ENCODE data around the gene MFNG. TPM values are rescaled to one million over a fixed set of nuclear protein-coding genes. Genes with fewer than 3 reads are reported as not detected.

Gene MFNG
- total and polyA plus RNA-seq, 3 donors from 2014 or later: 7.5 to 8.2 (median 8.1) TPM

DNA sequence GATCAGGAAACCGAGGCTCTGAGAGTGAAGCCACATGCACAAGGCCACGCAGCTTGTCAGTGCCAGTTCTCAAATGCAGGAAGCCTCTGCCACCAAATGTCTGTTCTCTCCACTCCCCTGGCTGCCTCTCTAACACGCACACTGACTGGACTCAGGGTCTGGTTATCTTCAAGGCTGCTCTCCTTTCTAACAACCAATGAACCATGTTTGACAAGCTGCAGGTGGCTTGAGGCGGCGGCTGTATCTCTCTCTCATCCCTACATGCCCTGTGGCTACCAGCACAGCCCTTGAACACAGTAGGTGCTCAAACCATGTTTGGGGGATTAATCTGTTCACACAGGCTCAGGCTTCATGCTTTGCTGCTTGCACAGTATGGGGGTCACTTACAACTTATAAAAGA, 23.7 kb downstream of the MFNG start:
- H3K4me3 ChIP-seq: no peak overlapping the region
- intact Hi-C loops (cut with DNase I; ENCODE audit: low total_unique reads): no loop called here
- no peak overlapping the region for H3K27ac ChIP-seq
- H3K36me3 ChIP-seq (ENCODE audit: low read depth, missing control alignments): no peaks in the 10 kb centered on the region
- H3K9me3 ChIP-seq: no peaks in the 10 kb centered on the region
- H3K4me1 ChIP-seq: no peaks in the 10 kb centered on the region
- no peak for DNase-seq
- TF ChIP-seq, protein P1, sequence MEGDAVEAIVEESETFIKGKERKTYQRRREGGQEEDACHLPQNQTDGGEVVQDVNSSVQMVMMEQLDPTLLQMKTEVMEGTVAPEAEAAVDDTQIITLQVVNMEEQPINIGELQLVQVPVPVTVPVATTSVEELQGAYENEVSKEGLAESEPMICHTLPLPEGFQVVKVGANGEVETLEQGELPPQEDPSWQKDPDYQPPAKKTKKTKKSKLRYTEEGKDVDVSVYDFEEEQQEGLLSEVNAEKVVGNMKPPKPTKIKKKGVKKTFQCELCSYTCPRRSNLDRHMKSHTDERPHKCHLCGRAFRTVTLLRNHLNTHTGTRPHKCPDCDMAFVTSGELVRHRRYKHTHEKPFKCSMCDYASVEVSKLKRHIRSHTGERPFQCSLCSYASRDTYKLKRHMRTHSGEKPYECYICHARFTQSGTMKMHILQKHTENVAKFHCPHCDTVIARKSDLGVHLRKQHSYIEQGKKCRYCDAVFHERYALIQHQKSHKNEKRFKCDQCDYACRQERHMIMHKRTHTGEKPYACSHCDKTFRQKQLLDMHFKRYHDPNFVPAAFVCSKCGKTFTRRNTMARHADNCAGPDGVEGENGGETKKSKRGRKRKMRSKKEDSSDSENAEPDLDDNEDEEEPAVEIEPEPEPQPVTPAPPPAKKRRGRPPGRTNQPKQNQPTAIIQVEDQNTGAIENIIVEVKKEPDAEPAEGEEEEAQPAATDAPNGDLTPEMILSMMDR (IDR thresholded peaks at IDR 0.05): no peak
- TF ChIP-seq POLR2A (IDR thresholded peaks at IDR 0.05): no peak
- 59 to 78% methylated on average over 5 of the region's 5 CpGs for WGBS, 2 donors
- no peaks in the 10 kb centered on the region for H3K27me3 ChIP-seq

DNA sequence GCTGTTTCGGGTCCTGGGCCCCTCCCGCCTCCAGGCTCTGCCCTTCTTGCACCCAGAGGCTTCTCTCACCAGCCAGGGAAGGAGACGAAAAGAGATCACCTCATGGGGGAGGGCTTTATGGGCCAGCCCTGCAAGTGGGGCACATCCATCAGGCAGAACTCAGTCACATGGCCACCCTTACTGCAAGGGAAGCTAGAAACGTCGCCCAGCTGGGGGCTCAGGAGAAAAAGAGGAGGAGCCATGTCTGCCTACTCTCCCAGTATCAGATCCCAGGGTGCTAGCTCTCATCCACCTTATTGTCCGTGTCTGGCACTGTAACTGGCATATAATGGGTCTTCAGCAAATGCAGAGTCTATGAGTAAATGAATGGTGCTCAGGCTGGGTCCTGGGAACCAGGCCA, 24.2 kb downstream of the MFNG start:
- DNase-seq: no peak
- Histone ChIP-seq H3K27me3 (no peaks in the 10 kb centered on the region), H3K4me1 (no peaks in the 10 kb centered on the region), H3K9me3 (no peaks in the 10 kb centered on the region), H3K27ac (no peak overlapping the region), H3K4me3 (no peak overlapping the region), H3K36me3 (ENCODE audit: low read depth, missing control alignments) (no peaks in the 10 kb centered on the region)
- intact Hi-C loops (cut with DNase I; ENCODE audit: low total_unique reads): no loop called here
- no peak for TF ChIP-seq POLR2A (IDR thresholded peaks at IDR 0.05)
- TF ChIP-seq, protein P1 (IDR thresholded peaks at IDR 0.05): no peak
- WGBS, 2 donors: 67 to 68% methylated on average over 6 of the region's 6 CpGs

DNA sequence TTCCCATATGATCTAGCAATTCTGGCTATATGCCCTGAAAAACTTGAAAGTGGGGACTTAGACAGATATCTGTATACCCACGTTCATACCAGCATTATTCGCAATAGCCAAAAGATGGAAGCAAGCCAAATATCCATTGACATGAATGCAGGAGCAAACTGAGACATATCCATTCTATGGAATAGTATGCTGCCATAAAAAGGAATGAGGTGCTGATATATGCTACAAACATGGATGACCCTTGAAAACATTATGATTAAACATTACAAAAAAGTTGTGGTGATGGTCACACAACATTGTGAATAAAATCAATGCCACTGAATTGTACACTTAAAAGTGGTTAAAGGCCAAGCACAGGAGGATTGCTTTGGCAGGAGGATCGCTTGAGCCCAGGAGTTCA, 25.5 kb downstream of the MFNG start:
- WGBS, 2 donors: 87% methylated on average over 3 of the region's 3 CpGs
- intact Hi-C loops (cut with DNase I; ENCODE audit: low total_unique reads): no loop called here

DNA sequence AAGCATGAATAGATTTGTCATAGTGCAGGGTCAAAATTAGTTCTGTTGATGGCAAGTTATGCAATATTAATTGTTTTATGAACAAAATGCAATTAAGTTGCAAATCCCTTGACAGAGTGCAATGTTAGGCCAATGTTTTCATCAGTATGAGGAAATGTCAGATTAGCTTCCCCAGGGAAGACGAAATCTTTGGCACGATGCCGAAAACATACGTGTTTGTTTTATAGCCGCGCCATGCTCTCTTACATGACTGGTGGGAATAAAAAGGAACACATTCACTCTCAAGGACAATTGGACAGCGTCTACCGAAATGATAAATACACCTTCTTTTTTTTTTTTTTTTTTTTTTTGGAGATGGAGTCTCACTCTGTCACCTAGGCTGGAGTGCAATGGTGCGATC, 27.0 kb downstream of the MFNG start:
- H3K9me3 ChIP-seq: no peaks in the 10 kb centered on the region
- DNase-seq: no peak
- intact Hi-C loops (cut with DNase I; ENCODE audit: low total_unique reads): no loop called here
- no peaks in the 10 kb centered on the region for H3K27me3 ChIP-seq
- no peaks in the 10 kb centered on the region for H3K4me1 ChIP-seq
- no peak overlapping the region for H3K4me3 ChIP-seq
- 64 to 65% methylated on average over 9 of the region's 9 CpGs for WGBS, 2 donors
- no peaks in the 10 kb centered on the region for H3K36me3 ChIP-seq (ENCODE audit: low read depth, missing control alignments)
- no peak for TF ChIP-seq POLR2A (IDR thresholded peaks at IDR 0.05)
- TF ChIP-seq, protein P1 (IDR thresholded peaks at IDR 0.05): no peak
- H3K27ac ChIP-seq: no peak overlapping the region

More for the DNA sequence above, 25.5 kb downstream of the MFNG start:
- Histone ChIP-seq H3K9me3 (no peaks in the 10 kb centered on the region), H3K27ac (no peak overlapping the region), H3K27me3 (no peaks in the 10 kb centered on the region), H3K36me3 (ENCODE audit: low read depth, missing control alignments) (no peaks in the 10 kb centered on the region), H3K4me1 (no peaks in the 10 kb centered on the region), H3K4me3 (no peak overlapping the region)
- TF ChIP-seq POLR2A (IDR thresholded peaks at IDR 0.05): no peak
- TF ChIP-seq, protein P1 (IDR thresholded peaks at IDR 0.05): no peak
- DNase-seq: no peak

DNA sequence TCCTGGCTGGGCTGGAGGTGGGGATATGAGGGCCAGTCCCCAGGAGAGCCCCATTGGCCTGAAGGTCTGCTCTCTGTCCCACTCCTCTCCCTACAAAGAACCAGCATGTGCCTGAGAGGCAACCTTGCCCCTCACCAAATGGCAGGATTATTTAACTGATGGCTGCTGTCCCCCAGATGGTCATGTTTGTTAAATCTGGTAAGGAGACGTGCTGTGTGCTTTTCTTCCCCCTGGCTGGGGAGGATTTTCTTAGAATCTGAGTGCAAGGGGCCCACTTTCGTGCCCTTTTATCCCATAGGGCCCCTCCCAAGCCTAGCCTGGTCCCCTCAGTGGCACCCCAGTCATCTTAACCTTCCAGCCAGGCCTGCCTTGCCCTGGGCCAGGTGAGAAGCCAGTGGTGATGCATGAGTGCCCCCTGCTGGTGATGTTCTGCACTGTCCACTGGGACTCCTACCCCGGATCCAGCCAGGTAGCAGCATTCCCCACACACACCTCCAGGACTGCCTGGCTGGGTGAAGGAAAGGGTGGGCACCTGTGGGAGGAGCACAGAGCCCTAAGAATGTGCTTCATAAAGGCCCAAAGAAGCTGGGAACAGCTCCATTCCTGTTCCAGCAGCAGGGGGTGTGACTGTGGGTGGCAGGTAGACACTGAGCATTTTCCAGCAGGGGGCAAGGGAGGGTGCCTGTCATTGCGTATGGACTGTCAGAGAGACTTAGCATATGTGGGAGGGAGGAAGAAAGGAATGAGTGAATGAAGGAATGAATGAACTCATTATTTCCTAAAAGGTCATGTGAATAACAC, 28.9 kb downstream of the MFNG start:
- TF ChIP-seq, protein P1 (IDR thresholded peaks at IDR 0.05): peak; percentile 70 to 81 (median 81)
- TF ChIP-seq POLR2A (IDR thresholded peaks at IDR 0.05): no peak
- Histone ChIP-seq H3K27me3 (no peaks in the 10 kb centered on the region), H3K36me3 (ENCODE audit: low read depth, missing control alignments) (no peaks in the 10 kb centered on the region), H3K27ac (no peak overlapping the region), H3K4me3 (no peak overlapping the region), H3K9me3 (no peaks in the 10 kb centered on the region), H3K4me1 (no peaks in the 10 kb centered on the region)
- DNase-seq: peak; percentile 86
- intact Hi-C loops (cut with DNase I; ENCODE audit: low total_unique reads): no loop called here
- WGBS, 2 donors: 48 to 63% methylated on average over 4 of the region's 4 CpGs
